ENCODE data around the gene MEST. TPM values are rescaled to one million over a fixed set of nuclear protein-coding genes. Genes with fewer than 3 reads are reported as not detected.
A peak's percentile ranks its signal among the peaks of the same experiment; 100 is the strongest.

Gene MEST
- total RNA-seq, 2 donors from 2014 or later = 121 to 149 TPM

DNA sequence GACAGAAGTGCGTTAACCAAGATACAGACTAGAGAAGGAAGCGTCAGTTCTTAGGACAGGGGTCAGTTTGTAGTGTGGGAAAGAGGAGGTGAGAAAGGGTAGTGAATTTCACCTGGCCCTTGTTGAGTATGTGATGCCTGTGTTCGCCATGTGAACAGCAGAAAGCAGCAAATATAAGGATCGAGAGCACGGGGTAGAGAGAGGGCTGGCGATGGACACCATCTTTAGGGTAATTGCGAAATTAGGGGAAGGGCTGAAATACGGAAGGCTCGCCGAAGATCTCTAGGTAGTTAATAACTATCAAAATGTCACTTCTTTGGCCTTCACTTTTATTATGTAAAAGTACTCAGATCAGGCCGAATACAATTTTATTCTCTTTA, 6.2 kb upstream of the MEST start:
- Histone ChIP-seq H3K9ac (ENCODE audit: extremely low read depth, low read length, poor library complexity, severe bottlenecking) (no peak overlapping the region), H3K27ac (ENCODE audit: low read depth, low read length) (no peak overlapping the region), H3K9me3 (ENCODE audit: control insufficient read depth, low read length) (no peaks in the 10 kb centered on the region), H3K36me3 (ENCODE audit: control insufficient read depth, insufficient read depth, low read length) (no peaks in the 10 kb centered on the region), H3K4me3 (ENCODE audit: low read length) (no peak overlapping the region), H3K4me1 (ENCODE audit: control insufficient read depth, insufficient read depth, low read length) (peaks cover 3% of the 10 kb centered on the region), H3K27me3 (ENCODE audit: control insufficient read depth, insufficient read depth, low read length, poor library complexity, severe bottlenecking) (no peaks in the 10 kb centered on the region)
- Mint-ChIP-seq H3K27me3 (ENCODE audit: insufficient read depth) (peaks cover 11% of the 10 kb centered on the region), H3K36me3 (ENCODE audit: low read depth) (peaks cover 13% of the 10 kb centered on the region), H3K4me3 (peak overlapping the region; percentile 78), H3K9me3 (no peaks in the 10 kb centered on the region), H3K4me1 (peaks cover 25% of the 10 kb centered on the region), H3K27ac (no peak overlapping the region)
- DNase-seq = no peak
- TF ChIP-seq, protein P1, sequence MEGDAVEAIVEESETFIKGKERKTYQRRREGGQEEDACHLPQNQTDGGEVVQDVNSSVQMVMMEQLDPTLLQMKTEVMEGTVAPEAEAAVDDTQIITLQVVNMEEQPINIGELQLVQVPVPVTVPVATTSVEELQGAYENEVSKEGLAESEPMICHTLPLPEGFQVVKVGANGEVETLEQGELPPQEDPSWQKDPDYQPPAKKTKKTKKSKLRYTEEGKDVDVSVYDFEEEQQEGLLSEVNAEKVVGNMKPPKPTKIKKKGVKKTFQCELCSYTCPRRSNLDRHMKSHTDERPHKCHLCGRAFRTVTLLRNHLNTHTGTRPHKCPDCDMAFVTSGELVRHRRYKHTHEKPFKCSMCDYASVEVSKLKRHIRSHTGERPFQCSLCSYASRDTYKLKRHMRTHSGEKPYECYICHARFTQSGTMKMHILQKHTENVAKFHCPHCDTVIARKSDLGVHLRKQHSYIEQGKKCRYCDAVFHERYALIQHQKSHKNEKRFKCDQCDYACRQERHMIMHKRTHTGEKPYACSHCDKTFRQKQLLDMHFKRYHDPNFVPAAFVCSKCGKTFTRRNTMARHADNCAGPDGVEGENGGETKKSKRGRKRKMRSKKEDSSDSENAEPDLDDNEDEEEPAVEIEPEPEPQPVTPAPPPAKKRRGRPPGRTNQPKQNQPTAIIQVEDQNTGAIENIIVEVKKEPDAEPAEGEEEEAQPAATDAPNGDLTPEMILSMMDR (conservative IDR thresholded peaks at IDR 0.05) = no peak
- WGBS, 2 experiments (ENCODE audit: insufficient coverage in 1 of 2, insufficient read length in 1 of 2) = 84 to 87% methylated on average over 10 to 11 of the region's 11 CpGs

DNA sequence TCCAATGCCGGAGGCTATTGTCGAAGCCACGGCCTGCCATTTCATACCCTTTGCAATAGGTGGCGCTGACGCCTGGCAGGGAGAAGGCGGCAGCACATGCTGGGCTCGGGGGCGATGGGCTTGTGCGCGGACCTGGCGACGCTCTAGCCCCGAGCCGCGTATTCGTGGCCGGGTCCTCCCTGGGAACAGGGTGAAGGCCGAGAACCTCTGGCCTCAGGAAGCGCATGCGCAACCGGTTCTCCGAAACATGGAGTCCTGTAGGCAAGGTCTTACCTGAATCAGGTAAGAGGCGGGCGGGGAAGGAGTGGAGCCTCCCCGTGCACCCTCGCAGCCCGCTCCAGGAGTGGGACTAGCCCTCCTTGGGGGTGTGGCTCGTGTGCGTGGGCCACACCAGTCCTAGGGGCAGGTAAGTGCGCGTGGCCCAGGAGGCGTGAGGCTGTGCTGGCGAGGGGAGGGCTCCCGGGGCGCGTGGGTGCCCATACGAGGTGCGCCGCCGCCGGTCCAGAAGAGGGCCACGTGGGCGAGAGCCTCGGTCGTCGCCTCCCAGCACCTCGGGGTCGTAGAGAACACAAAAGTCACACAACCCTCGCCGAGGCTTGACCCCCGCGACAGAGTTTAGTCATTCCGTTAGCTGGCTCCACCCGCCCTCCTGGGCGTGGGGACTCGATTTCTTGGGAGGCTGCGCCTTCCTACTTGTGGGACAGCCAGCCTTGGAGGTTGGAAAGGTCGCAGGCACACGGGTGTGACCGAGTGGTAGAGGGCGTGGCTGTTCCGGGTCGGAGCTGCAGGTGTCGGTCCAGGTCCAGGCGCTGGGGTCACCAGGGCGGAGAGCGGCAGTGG, 5.6 kb upstream of the MEST start:
- Mint-ChIP-seq H3K27me3 (ENCODE audit: insufficient read depth) (peaks cover 17% of the 10 kb centered on the region), H3K36me3 (ENCODE audit: low read depth) (peaks cover 16% of the 10 kb centered on the region), H3K9me3 (peaks cover 3% of the 10 kb centered on the region), H3K4me1 (peaks cover 25% of the 10 kb centered on the region), H3K27ac (peak overlapping the region; percentile 74), H3K4me3 (peak overlapping the region; percentile 78)
- H3K27ac ChIP-seq (ENCODE audit: low read depth, low read length) = no peak overlapping the region
- no peaks in the 10 kb centered on the region for H3K27me3 ChIP-seq (ENCODE audit: control insufficient read depth, insufficient read depth, low read length, poor library complexity, severe bottlenecking)
- 11 to 16% methylated on average over 8 to 67 of the region's 67 CpGs for WGBS, 2 experiments (ENCODE audit: insufficient coverage in 1 of 2, insufficient read length in 1 of 2)
- peak; percentile 96 for DNase-seq
- peaks cover 3% of the 10 kb centered on the region for H3K4me1 ChIP-seq (ENCODE audit: control insufficient read depth, insufficient read depth, low read length)
- no peaks in the 10 kb centered on the region for H3K36me3 ChIP-seq (ENCODE audit: control insufficient read depth, insufficient read depth, low read length)
- TF ChIP-seq, protein P1 (conservative IDR thresholded peaks at IDR 0.05) = peak; percentile 90
- peak overlapping the region; percentile 36 for H3K9ac ChIP-seq (ENCODE audit: extremely low read depth, low read length, poor library complexity, severe bottlenecking)
- H3K9me3 ChIP-seq (ENCODE audit: control insufficient read depth, low read length) = no peaks in the 10 kb centered on the region
- peak overlapping the region; percentile 84 for H3K4me3 ChIP-seq (ENCODE audit: low read length)

DNA sequence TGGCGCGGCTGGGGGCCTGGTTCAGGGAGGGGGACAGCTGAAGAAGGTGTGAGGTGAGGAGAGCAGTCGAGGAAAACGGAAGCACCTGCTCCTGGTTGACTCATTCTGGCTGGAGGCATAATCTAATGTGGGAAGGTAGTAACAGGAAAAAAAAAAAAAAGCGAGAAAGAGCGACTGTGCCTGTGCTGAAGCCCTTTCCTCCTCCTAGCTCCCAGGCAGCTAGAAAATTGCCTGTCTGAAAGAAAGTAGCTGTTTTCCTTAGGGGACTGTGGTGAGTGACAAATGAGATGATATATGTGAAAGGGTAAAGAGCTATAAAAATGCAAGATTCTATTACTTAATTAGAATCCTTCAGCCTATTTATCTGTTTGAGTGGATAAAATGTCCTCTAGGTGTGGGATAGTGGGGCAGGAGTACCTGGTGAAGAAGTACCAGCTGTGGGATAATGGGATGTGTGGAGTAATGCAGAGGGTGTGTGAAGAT, 4.9 kb upstream of the MEST start:
- Histone ChIP-seq H3K27ac (ENCODE audit: low read depth, low read length) (no peak overlapping the region), H3K4me3 (ENCODE audit: low read length) (peak overlapping the region; percentile 84), H3K9ac (ENCODE audit: extremely low read depth, low read length, poor library complexity, severe bottlenecking) (no peak overlapping the region), H3K36me3 (ENCODE audit: control insufficient read depth, insufficient read depth, low read length) (no peaks in the 10 kb centered on the region), H3K4me1 (ENCODE audit: control insufficient read depth, insufficient read depth, low read length) (peaks cover 3% of the 10 kb centered on the region), H3K27me3 (ENCODE audit: control insufficient read depth, insufficient read depth, low read length, poor library complexity, severe bottlenecking) (no peaks in the 10 kb centered on the region), H3K9me3 (ENCODE audit: control insufficient read depth, low read length) (no peaks in the 10 kb centered on the region)
- DNase-seq = no peak
- H3K27ac Mint-ChIP-seq = peak overlapping the region; percentile 16
- H3K36me3 Mint-ChIP-seq (ENCODE audit: low read depth) = peaks cover 16% of the 10 kb centered on the region
- peaks cover 7% of the 10 kb centered on the region for H3K9me3 Mint-ChIP-seq
- peaks cover 25% of the 10 kb centered on the region for H3K4me1 Mint-ChIP-seq
- peak overlapping the region; percentile 78 for H3K4me3 Mint-ChIP-seq
- WGBS, 2 experiments (ENCODE audit: insufficient coverage in 1 of 2, insufficient read length in 1 of 2) = 20 to 29% methylated on average over 2 to 6 of the region's 6 CpGs
- TF ChIP-seq, protein P1 (conservative IDR thresholded peaks at IDR 0.05) = no peak
- H3K27me3 Mint-ChIP-seq (ENCODE audit: insufficient read depth) = peaks cover 21% of the 10 kb centered on the region
